Parathyroid adenoma (tissue), 2 donors: ENCODE measurements around the gene GGTLC1.

ENCODE experiments used
- H2AFZ ChIP-seq: fragments of 300-600 bp; sonication (generic); one replicate; pipeline ENCODE4 v1.7.0; 2017; ENCODE audit warnings: antibody characterized with exemption, mild to moderate bottlenecking
- H3K27ac ChIP-seq: fragments of 300-600 bp; sonication (generic); one replicate; pipeline ENCODE4 v1.7.0; 2017
- H3K27me3 ChIP-seq: fragments of 300-600 bp; sonication (generic); one replicate; pipeline ENCODE4 v1.7.0; 2017; ENCODE audit warnings: low read length; ENCODE audit not compliant: control insufficient read depth, insufficient read depth
- H3K36me3 ChIP-seq: fragments of 300-600 bp; sonication (generic); one replicate; pipeline ENCODE4 v1.7.0; 2017; ENCODE audit warnings: low read length; ENCODE audit not compliant: control insufficient read depth, insufficient read depth
- H3K4me1 ChIP-seq: fragments of 300-600 bp; sonication (generic); one replicate; pipeline ENCODE4 v1.7.0; 2017; ENCODE audit warnings: control low read depth
- H3K4me2 ChIP-seq: fragments of 300-600 bp; sonication (generic); one replicate; pipeline ENCODE4 v1.7.0; 2017; ENCODE audit warnings: low read length
- H3K4me3 ChIP-seq: fragments of 300-600 bp; sonication (generic); one replicate; pipeline ENCODE4 v1.7.0; 2017; ENCODE audit warnings: low read depth, low read length
- H3K79me2 ChIP-seq: fragments of 300-600 bp; sonication (generic); one replicate; pipeline ENCODE4 v1.7.0; 2017; ENCODE audit warnings: control low read depth
- H3K9ac ChIP-seq: fragments of 300-600 bp; sonication (generic); one replicate; pipeline ENCODE4 v1.7.0; 2017; ENCODE audit warnings: mild to moderate bottlenecking
- H3K9me3 ChIP-seq: fragments of 300-600 bp; sonication (generic); one replicate; pipeline ENCODE4 v1.7.0; 2017; ENCODE audit warnings: low read length; ENCODE audit not compliant: control insufficient read depth
- CTCF ChIP-seq: fragments of 300-600 bp; sonication (generic); IDR thresholded peaks from one replicate; pipeline ENCODE4 v1.7.0; 2017; ENCODE audit warnings: antibody characterized with exemption, mild to moderate bottlenecking
- donor health status: primary hyperparathyroidism.

The GGTLC1 gene

GRCh38 chr20:24013953-24014352 is 25.4 kb upstream of the GGTLC1 start:
- Histone ChIP-seq H2AFZ (no peak overlapping the region), H3K36me3 (no peaks in the 10 kb centered on the region), H3K79me2 (no peaks in the 10 kb centered on the region), H3K9me3 (no peaks in the 10 kb centered on the region), H3K27me3 (no peaks in the 10 kb centered on the region), H3K4me1 (no peaks in the 10 kb centered on the region), H3K27ac (no peak overlapping the region), H3K9ac (no peak overlapping the region), H3K4me3 (no peak overlapping the region), H3K4me2 (no peak overlapping the region)
- no peak for TF ChIP-seq CTCF

- Histone ChIP-seq H3K4me2 (no peak overlapping the region), H3K9ac (no peak overlapping the region), H3K9me3 (no peaks in the 10 kb centered on the region), H3K79me2 (no peaks in the 10 kb centered on the region), H3K4me3 (no peak overlapping the region), H2AFZ (no peak overlapping the region), H3K27me3 (no peaks in the 10 kb centered on the region), H3K36me3 (no peaks in the 10 kb centered on the region), H3K27ac (no peak overlapping the region), H3K4me1 (no peaks in the 10 kb centered on the region)
- TF ChIP-seq CTCF = no peak
These were observed 22.7 kb upstream of the GGTLC1 start for GRCh38 chr20:24011282-24011681.

GRCh38 chr20:24007758-24008157 is 19.2 kb upstream of the GGTLC1 start:
- Histone ChIP-seq H3K27ac (no peak overlapping the region), H3K4me1 (no peaks in the 10 kb centered on the region), H3K4me3 (no peak overlapping the region), H3K9ac (no peak overlapping the region), H3K27me3 (no peaks in the 10 kb centered on the region), H2AFZ (no peak overlapping the region), H3K79me2 (no peaks in the 10 kb centered on the region), H3K9me3 (no peaks in the 10 kb centered on the region), H3K36me3 (no peaks in the 10 kb centered on the region), H3K4me2 (no peak overlapping the region)
- no peak for TF ChIP-seq CTCF

GRCh38 chr20:24007073-24007595 is 18.6 kb upstream of the GGTLC1 start:
- Histone ChIP-seq H3K27me3 (no peaks in the 10 kb centered on the region), H3K79me2 (no peaks in the 10 kb centered on the region), H3K4me1 (no peaks in the 10 kb centered on the region), H3K4me2 (no peak overlapping the region), H2AFZ (no peak overlapping the region), H3K9ac (no peak overlapping the region), H3K4me3 (no peak overlapping the region), H3K27ac (no peak overlapping the region), H3K9me3 (no peaks in the 10 kb centered on the region), H3K36me3 (no peaks in the 10 kb centered on the region)
- no peak for TF ChIP-seq CTCF

GRCh38 chr20:24006626-24007025 is 18.0 kb upstream of the GGTLC1 start:
- H3K79me2 ChIP-seq = no peaks in the 10 kb centered on the region
- no peak overlapping the region for H3K27ac ChIP-seq
- H3K27me3 ChIP-seq = no peaks in the 10 kb centered on the region
- H3K9me3 ChIP-seq = no peaks in the 10 kb centered on the region
- no peak overlapping the region for H3K4me2 ChIP-seq
- no peak overlapping the region for H2AFZ ChIP-seq
- H3K4me1 ChIP-seq = no peaks in the 10 kb centered on the region
- no peak overlapping the region for H3K9ac ChIP-seq
- no peak for TF ChIP-seq CTCF
- no peak overlapping the region for H3K4me3 ChIP-seq
- H3K36me3 ChIP-seq = no peaks in the 10 kb centered on the region
